NCI-H128 (cell line): ENCODE measurements around the gene HSPB7.
"Not testable (repeated sequence)": the region's sequence is repeated elsewhere in the genome, so short reads cannot be mapped to it uniquely, and the experiment has no call there.

Experiments
- DNase-seq: peaks from one replicate; lab custom pipeline; 2025; ENCODE audit not compliant: unreplicated experiment; lab: John Stamatoyannopoulos, UW

The HSPB7 gene

GRCh38 chr1:16009030-16009460 lies 8.8 kb downstream of the HSPB7 start:
- peak; percentile 78 for DNase-seq

- DNase-seq = no peak
Observed at GRCh38 chr1:16007671-16008341, 10.0 kb downstream of the HSPB7 start.

GRCh38 chr1:16006552-16007485 lies 11.0 kb downstream of the HSPB7 start:
- DNase-seq = no peak

- DNase-seq = no peak
Observed at GRCh38 chr1:16006010-16006409, 11.8 kb downstream of the HSPB7 start.

- DNase-seq = no peak
Observed at GRCh38 chr1:16005597-16005996, 12.2 kb downstream of the HSPB7 start.

- DNase-seq = not testable (repeated sequence)
Observed at GRCh38 chr1:16001274-16001673, 16.6 kb downstream of the HSPB7 start.

GRCh38 chr1:15998929-15999328 lies 18.9 kb downstream of the HSPB7 start:
- no peak for DNase-seq

- no peak for DNase-seq
Observed at GRCh38 chr1:15997637-15998280, 20.1 kb downstream of the HSPB7 start.

- no peak for DNase-seq
Observed at GRCh38 chr1:15997076-15997585, 20.7 kb downstream of the HSPB7 start.

GRCh38 chr1:15994590-15995351 lies 23.1 kb downstream of the HSPB7 start:
- DNase-seq = no peak

GRCh38 chr1:15994081-15994480 lies 23.8 kb downstream of the HSPB7 start:
- DNase-seq = no peak

GRCh38 chr1:15993666-15994065 lies 24.2 kb downstream of the HSPB7 start:
- DNase-seq = no peak

GRCh38 chr1:15992582-15993500 lies 25.0 kb downstream of the HSPB7 start:
- DNase-seq = no peak

- no peak for DNase-seq
Observed at GRCh38 chr1:15992187-15992553, 25.7 kb downstream of the HSPB7 start.

- DNase-seq = no peak
Observed at GRCh38 chr1:15991427-15992186, 26.2 kb downstream of the HSPB7 start.

- no peak for DNase-seq
Observed at GRCh38 chr1:15989776-15990175, 28.1 kb downstream of the HSPB7 start.

GRCh38 chr1:15988856-15989736 lies 28.7 kb downstream of the HSPB7 start:
- no peak for DNase-seq
